GM12878 (cell line): ENCODE results near the gene SLC5A11. TPM values are rescaled to one million over a fixed set of nuclear protein-coding genes. Genes with fewer than 3 reads are reported as not detected.

ENCODE experiments used
- ATAC-seq: fragments of 200-7000 bp; cut with Tn5 transposase; 3 replicates; pipeline ENCODE4 v1.9.1; 2020; ENCODE audit warnings: mild to moderate bottlenecking, moderate library complexity
- BruUV-seq: library from RNA; stranded (reverse); fragments of 400-500 nt; replicated peaks from 2 replicates; lab custom pipeline; 2021; lab: Mats Ljungman, UMichigan
- CTCF ChIA-PET: fragments of 300-600 bp; sonication (Branson Sonifier 250); formaldehyde crosslinking; extraction: SDS; loops from one replicate; lab custom pipeline; 2021; ENCODE audit warnings: inconsistent platforms; lab: Yijun Ruan, JAX
- POLR2A ChIA-PET: fragments of 350-600 bp; formaldehyde crosslinking; extraction: SDS; loops from one replicate; lab custom pipeline; 2021; ENCODE audit warnings: inconsistent platforms; lab: Charles Lee
- RAD21 ChIA-PET: fragments of 300-600 bp; sonication (Branson Sonifier 250); formaldehyde crosslinking; loops from one replicate; lab custom pipeline; 2023; ENCODE audit warnings: antibody characterized with exemption; ENCODE audit not compliant: unreplicated experiment; lab: Charles Lee
- SMC1A ChIA-PET: fragments of 300-600 bp; sonication (Branson Sonifier 250); formaldehyde crosslinking; loops from one replicate; lab custom pipeline; 2023; ENCODE audit not compliant: unreplicated experiment, uncharacterized antibody; lab: Charles Lee
- DNase-seq: peaks from one replicate; pipeline ENCODE4 v3.0.0-alpha.2; 2011; ENCODE audit warnings: low read depth, low spot score
- FAIRE-seq: peaks from 3 replicates; lab custom pipeline; 2011; peaks lifted over from hg19 to GRCh38; lab: Jason Lieb, UNC
- H2AFZ ChIP-seq: 2 replicates; pipeline ENCODE4 v1.6.0; 2011; ENCODE audit warnings: low read depth, low read length, control low read depth; ENCODE audit not compliant: control insufficient read depth
- H3K27ac ChIP-seq: 2 replicates; pipeline ENCODE4 v1.5.1; 2011; ENCODE audit warnings: control low read depth; ENCODE audit not compliant: control insufficient read depth, insufficient read depth
- H3K27me3 ChIP-seq, 2 experiments: replicated peaks in 1 of 2; 2 replicates each; pipeline versions ENCODE4 v1.6.0 to v1.6.1; 2011; ENCODE audit warnings: low read length in 1 of 2; ENCODE audit not compliant: control insufficient read depth in 2 of 2, insufficient read depth in 2 of 2
- H3K36me3 ChIP-seq, 2 experiments: 2 replicates each; pipeline ENCODE4 v1.5.1; 2011; ENCODE audit warnings: low read length in 1 of 2; ENCODE audit not compliant: control insufficient read depth in 2 of 2, insufficient read depth in 2 of 2
- H3K4me1 ChIP-seq: 2 replicates; pipeline ENCODE4 v1.6.1; 2011; ENCODE audit warnings: mild to moderate bottlenecking, low read length, moderate library complexity, mixed read lengths; ENCODE audit not compliant: control insufficient read depth, insufficient read depth
- H3K4me2 ChIP-seq: 2 replicates; pipeline ENCODE4 v1.6.0; 2011; ENCODE audit warnings: control low read depth; ENCODE audit not compliant: control insufficient read depth, insufficient read depth
- H3K4me3 ChIP-seq: fragments of 200-600 bp; sonication (generic); 2 replicates; pipeline ENCODE4 v1.5.1; 2016
- H3K79me2 ChIP-seq: 2 replicates; pipeline ENCODE4 v1.6.0; 2011; ENCODE audit warnings: low read length; ENCODE audit not compliant: control insufficient read depth, insufficient read depth
- H3K9ac ChIP-seq: 2 replicates; pipeline ENCODE4 v1.8.0; 2011; ENCODE audit warnings: low read length, control low read depth, mixed read lengths; ENCODE audit not compliant: control insufficient read depth, insufficient read depth
- H3K9me3 ChIP-seq: replicated peaks from 3 replicates; pipeline ENCODE4 v1.5.1; 2011; ENCODE audit warnings: mild to moderate bottlenecking, low read length; ENCODE audit not compliant: control insufficient read depth, insufficient read depth
- H4K20me1 ChIP-seq: 2 replicates; pipeline ENCODE4 v1.6.0; 2011; ENCODE audit not compliant: control insufficient read depth, insufficient read depth
- ATF7 ChIP-seq: fragments of 450-650 bp; IDR thresholded peaks from 2 replicates; pipeline ENCODE4 v1.6.1; 2016; ENCODE audit warnings: low read depth, mild to moderate bottlenecking
- CBX3 ChIP-seq: fragments of 200-600 bp; sonication (generic); IDR thresholded peaks from 2 replicates; pipeline ENCODE4 v1.6.1; 2016; ENCODE audit warnings: low read depth, borderline replicate concordance
- CEBPZ ChIP-seq: fragments of 150-350 bp; IDR thresholded peaks from 2 replicates; pipeline ENCODE4 v1.6.1; 2016; ENCODE audit warnings: low read depth, low read length
- ETV6 ChIP-seq, 2 experiments: fragments of 450-650 bp in 1 of 2; IDR thresholded peaks in 1 of 2; conservative IDR thresholded peaks in 1 of 2; 2 replicates each; pipeline ENCODE4 v1.6.1; 2014; ENCODE audit warnings: antibody characterized with exemption in 1 of 2, borderline replicate concordance in 1 of 2, low read depth in 1 of 2, mild to moderate bottlenecking in 1 of 2, moderate library complexity in 1 of 2
- HCFC1 ChIP-seq: fragments of 150-350 bp; IDR thresholded peaks from 2 replicates; pipeline ENCODE4 v1.6.1; 2014; ENCODE audit warnings: low read length
- HDAC2 ChIP-seq: fragments of 200-600 bp; sonication (generic); IDR thresholded peaks from 2 replicates; pipeline ENCODE4 v1.6.1; 2017
- KDM1A ChIP-seq: fragments of 200-600 bp; sonication (generic); IDR thresholded peaks from 2 replicates; pipeline ENCODE4 v1.6.1; 2016; ENCODE audit warnings: borderline replicate concordance
- MEF2A ChIP-seq: IDR thresholded peaks from 2 replicates; pipeline ENCODE4 v1.6.1; 2011; ENCODE audit warnings: low read depth, mild to moderate bottlenecking, low read length, moderate library complexity; ENCODE audit not compliant: insufficient read depth
- MTA3 ChIP-seq: IDR thresholded peaks from 2 replicates; pipeline ENCODE4 v1.6.1; 2012; ENCODE audit warnings: low read length, inconsistent platforms, borderline replicate concordance
- MYB ChIP-seq: fragments of 150-350 bp; IDR thresholded peaks from 2 replicates; pipeline ENCODE4 v1.6.1; 2014; ENCODE audit warnings: mild to moderate bottlenecking, low read depth, low read length, borderline replicate concordance
- NBN ChIP-seq: fragments of 450-650 bp; IDR thresholded peaks from 2 replicates; pipeline ENCODE4 v1.6.1; 2016
- RELA ChIP-seq: fragments of 450-650 bp; IDR thresholded peaks from 2 replicates; pipeline ENCODE4 v1.8.0; 2014; ENCODE audit warnings: borderline replicate concordance; ENCODE audit not compliant: partially characterized antibody
- ZBTB11 ChIP-seq: fragments of 450-650 bp; formaldehyde crosslinking; IDR thresholded peaks from 2 replicates; pipeline ENCODE4 v1.5.0; 2022; ENCODE audit warnings: mild to moderate bottlenecking, missing genetic modification characterization
- ZBTB4 ChIP-seq: fragments of 450-650 bp; formaldehyde crosslinking; IDR thresholded peaks from 2 replicates; pipeline ENCODE4 v1.4.0; 2022; ENCODE audit warnings: mild to moderate bottlenecking, moderate library complexity
- ZZZ3 ChIP-seq: IDR thresholded peaks from 2 replicates; pipeline ENCODE4 v1.6.1; 2011; ENCODE audit warnings: low read depth; ENCODE audit not compliant: control insufficient read depth, insufficient read length
- WGBS: methylation state at CpG from one replicate; pipeline ENCODE4 v1.1.6; 2016; ENCODE audit warnings: low lambda C conversion rate; ENCODE audit not compliant: insufficient replicate concordance, insufficient coverage; ENCODE audit errors: missing lambda C conversion rate; 5-methylcytosine and 5-hydroxymethylcytosine counted together
- in situ Hi-C: fragments of 300-500 bp; cut with MboI; formaldehyde crosslinking; loops from 9 replicates; pipeline ENCODE4 v1.14.3; 2018; ENCODE audit warnings: mixed read lengths
- intact Hi-C: fragments of 100-400 bp; cut with micrococcal nuclease; formaldehyde crosslinking; loops from one replicate; pipeline ENCODE4 v1.14.2; 2022; ENCODE audit not compliant: unreplicated experiment
- polyA plus RNA-seq, 11 experiments: library from polyadenylated mRNA; depleted of rRNA in 4 of 11; unstranded in 6 of 11; stranded (reverse) in 5 of 11; fragments of >200 nt; fragmentation: Nextera tagmentation in 4 of 11; fragmentation: Illumina TruSeq in 1 of 11; extraction: Ambion mirVana in 4 of 11; extraction: Trizol in 1 of 11; gene quantifications; 1 replicate in 1 of 11; 2 replicates in 10 of 11; pipeline versions ENCODE4 v1.2.1 to v1.2.3, GENCODE V29; 2011 to 2016; ENCODE audit warnings: inconsistent platforms in 2 of 11, missing spikeins in 2 of 11, low read depth in 1 of 11
- total RNA-seq, 4 experiments: library from RNA; depleted of rRNA in 3 of 4; stranded (reverse); fragments of >200 nt in 3 of 4; fragmentation: Illumina TruSeq in 1 of 4; extraction: Trizol in 1 of 4; gene quantifications; 2 replicates each; pipeline versions ENCODE4 v1.2.1 to v1.2.3, GENCODE V29; 2013 to 2021

The SLC5A11 gene
- total and polyA plus RNA-seq, 10 of the 15 experiments (the other 5 are each of a cell fraction or from before 2014, with no cell fraction given) = 0.10 TPM; not detected in 9

- Histone ChIP-seq H4K20me1 (no peaks in the 10 kb centered on the region), H3K9ac (no peak overlapping the region), H3K79me2 (no peaks in the 10 kb centered on the region), H3K4me3 (no peak overlapping the region), H3K9me3 (no peaks in the 10 kb centered on the region), H3K27ac (no peak overlapping the region), H3K4me1 (no peaks in the 10 kb centered on the region), H2AFZ (no peak overlapping the region), H3K4me2 (no peak overlapping the region), H3K36me3 (no peaks in the 10 kb centered on the region), H3K27me3 (no peaks in the 10 kb centered on the region)
- RAD21 ChIA-PET = no interaction called here
- POLR2A ChIA-PET = no interaction called here
- 55% methylated on average over 8 of the region's 8 CpGs for WGBS
- intact Hi-C loops (no loop called here), in situ Hi-C loops (no loop called here)
- CTCF ChIA-PET = interaction anchor here (0.6 kb wide), 1 partner anchor 20 kb away, joined by 5 read pairs; no protein-coding TSS in a partner anchor
- SMC1A ChIA-PET = no interaction called here
- DNase-seq (no peak), ATAC-seq (no peak), FAIRE-seq (no peak)
- no TSS peak for BruUV-seq
- TF ChIP-seq MYB (no peak), RELA (no peak), MEF2A (no peak), NBN (no peak), ZZZ3 (no peak), CEBPZ (no peak), CBX3 (no peak), ZBTB11 (no peak), ZBTB4 (CRISPR knock-in tag) (no peak), HDAC2 (no peak), ETV6 (conservative IDR thresholded peaks at IDR 0.05 in 1 of 2, IDR thresholded peaks at IDR 0.05 in 1 of 2; ENCODE audit: borderline replicate concordance in 1 of 2, low read depth in 1 of 2) (no peak), KDM1A (no peak), HCFC1 (no peak), MTA3 (no peak), ATF7 (no peak)
Observed at GRCh38 chr16:24853169-24853824, 7.5 kb downstream of the SLC5A11 start.
